Esophagus muscularis mucosa (tissue), 4 donors: ENCODE data around the gene RNFT2. TPM values are rescaled to one million over a fixed set of nuclear protein-coding genes. Genes with fewer than 3 reads are reported as not detected.

ENCODE experiments used
- DNase-seq: peaks from one replicate; pipeline ENCODE4 v3.0.0-alpha.2; 2017; ENCODE audit errors: extremely low spot score
- H3K27ac ChIP-seq, 4 donors: fragments of 200-600 bp; sonication (generic); replicated peaks in 1 of 4; 1 replicate in 3 of 4; 2 replicates in 1 of 4; pipeline ENCODE4 v1.5.1; 2016 to 2019; ENCODE audit warnings: mild to moderate bottlenecking in 1 of 4
- H3K27me3 ChIP-seq, 4 donors: fragments of 200-600 bp; sonication (generic); one replicate each; pipeline versions ENCODE4 v1.5.1 to v1.6.0; 2016 to 2019
- H3K36me3 ChIP-seq, 4 donors: fragments of 200-600 bp; sonication (generic); one replicate each; pipeline ENCODE4 v1.5.1; 2016 to 2019
- H3K4me1 ChIP-seq, 4 donors: fragments of 200-600 bp; sonication (generic); one replicate each; pipeline ENCODE4 v1.5.1; 2016 to 2019
- H3K4me3 ChIP-seq, 4 donors: fragments of 200-600 bp; sonication (generic); 1 replicate in 2 of 4; 2 replicates in 2 of 4; pipeline ENCODE4 v1.5.1; 2016 to 2019; ENCODE audit warnings: mild to moderate bottlenecking in 4 of 4, moderate library complexity in 1 of 4
- H3K9me3 ChIP-seq, 4 donors: fragments of 200-600 bp; sonication (generic); 1 replicate in 3 of 4; 2 replicates in 1 of 4; pipeline ENCODE4 v1.5.1; 2016 to 2019
- CTCF ChIP-seq, 3 experiments: fragments of 200-600 bp in 2 of 3; fragments of 450-650 bp in 1 of 3; sonication (generic) in 2 of 3; IDR thresholded peaks; one replicate each; pipeline ENCODE4 v1.5.1; 2017 to 2019; ENCODE audit warnings: antibody characterized with exemption in 3 of 3, mild to moderate bottlenecking in 2 of 3, moderate library complexity in 1 of 3
- EP300 ChIP-seq: sonication (generic); formaldehyde crosslinking; IDR thresholded peaks from one replicate; pipeline ENCODE4 v1.6.1; 2017; ENCODE audit warnings: antibody characterized with exemption
- POLR2A ChIP-seq: fragments of 450-650 bp; IDR thresholded peaks from one replicate; pipeline ENCODE4 v1.6.1; 2017; ENCODE audit warnings: antibody characterized with exemption, moderate library complexity, mild to moderate bottlenecking, low read depth
- POLR2AphosphoS5 ChIP-seq, 2 donors: sonication (generic); formaldehyde crosslinking; IDR thresholded peaks; one replicate each; pipeline ENCODE4 v1.6.1; 2017; ENCODE audit warnings: antibody characterized with exemption in 2 of 2
- WGBS: methylation state at CpG from one replicate; pipeline ENCODE4 v1.1.5; 2018; 5-methylcytosine and 5-hydroxymethylcytosine counted together
- intact Hi-C: fragments of 100-400 bp; cut with DNase I; formaldehyde crosslinking; loops from one replicate; pipeline ENCODE4 v1.15.1; 2023
- total RNA-seq, 4 donors: library from RNA; depleted of rRNA; stranded (reverse); fragments of >200 nt; gene quantifications; one replicate each; pipeline versions ENCODE4 v1.1.0 to v1.2.1, GENCODE V29; 2016

RNFT2 gene
- total RNA-seq, 4 donors from 2014 or later, result 0.17 to 0.63 (median 0.34) TPM

- Histone ChIP-seq H3K9me3 (no peaks in the 10 kb centered on the region), H3K36me3 (no peaks in the 10 kb centered on the region), H3K27me3 (no peaks in the 10 kb centered on the region), H3K4me3 (no peak overlapping the region), H3K4me1 (no peaks in the 10 kb centered on the region), H3K27ac (no peak overlapping the region)
- no peak for TF ChIP-seq POLR2AphosphoS5 (IDR thresholded peaks at IDR 0.05)
- no peak for TF ChIP-seq POLR2A
- no peak for TF ChIP-seq EP300
- TF ChIP-seq CTCF (IDR thresholded peaks at IDR 0.05), result no peak
- DNase-seq, result no peak
- WGBS, result 86% methylated on average over 10 of the region's 10 CpGs
- intact Hi-C loops, result no loop called here
Observed at GRCh38 chr12:116806845-116807440, 68.8 kb downstream of the RNFT2 start.

DNA sequence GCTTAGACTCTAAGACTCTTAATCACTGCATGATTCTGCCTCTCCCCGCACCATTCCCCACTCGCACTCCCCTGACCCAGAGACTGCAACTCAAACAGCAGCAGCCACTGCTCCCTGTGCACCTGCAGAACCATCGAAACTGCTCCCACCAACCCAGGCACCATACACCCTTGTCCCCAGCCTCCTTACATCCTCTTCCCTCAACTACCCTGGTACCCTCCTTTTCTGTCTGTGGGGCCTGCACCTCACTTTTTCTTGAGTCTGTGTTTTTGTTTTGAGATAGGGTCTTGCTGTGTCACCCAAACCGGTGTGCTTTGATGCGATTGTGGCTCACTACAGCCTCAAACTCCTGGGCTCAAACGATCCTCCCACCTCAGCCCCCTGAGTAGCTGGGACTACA is 69.4 kb downstream of the RNFT2 start:
- Histone ChIP-seq H3K36me3 (no peaks in the 10 kb centered on the region), H3K27ac (no peak overlapping the region), H3K4me3 (no peak overlapping the region), H3K9me3 (no peaks in the 10 kb centered on the region), H3K4me1 (no peaks in the 10 kb centered on the region), H3K27me3 (no peaks in the 10 kb centered on the region)
- TF ChIP-seq EP300, result no peak
- no peak for TF ChIP-seq POLR2A
- TF ChIP-seq CTCF (IDR thresholded peaks at IDR 0.05), result no peak
- no peak for TF ChIP-seq POLR2AphosphoS5 (IDR thresholded peaks at IDR 0.05)
- 95% methylated on average over 6 of the region's 6 CpGs for WGBS
- no peak for DNase-seq
- intact Hi-C loops, result no loop called here

- WGBS, result 74% methylated on average over 18 of the region's 18 CpGs
- DNase-seq, result no peak
Observed at GRCh38 chr12:116808113-116809105, 70.3 kb downstream of the RNFT2 start.

DNA sequence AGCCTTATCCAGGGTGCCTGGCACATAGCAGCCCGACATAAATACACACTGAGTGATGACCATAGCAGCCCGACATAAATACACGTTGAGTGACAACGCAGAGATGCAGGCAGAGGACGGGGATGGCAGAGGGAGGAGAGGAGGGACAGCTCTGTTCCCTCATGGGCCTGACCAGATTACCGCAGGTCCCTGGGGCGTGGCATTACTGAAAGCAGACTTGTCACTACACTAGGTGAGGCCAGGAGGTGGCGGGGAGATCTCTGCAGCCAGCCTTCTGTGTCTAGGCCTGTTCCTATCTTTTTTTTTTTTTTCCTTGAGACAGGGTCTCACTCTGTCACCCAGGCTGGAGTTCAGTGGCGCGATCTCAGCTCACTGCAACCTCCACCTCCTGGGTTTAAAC is 74.1 kb downstream of the RNFT2 start:
- no peak for DNase-seq
- 91% methylated on average over 10 of the region's 10 CpGs for WGBS
- Histone ChIP-seq H3K27me3 (no peaks in the 10 kb centered on the region), H3K36me3 (no peaks in the 10 kb centered on the region), H3K4me1 (no peaks in the 10 kb centered on the region), H3K27ac (no peak overlapping the region), H3K9me3 (no peaks in the 10 kb centered on the region), H3K4me3 (no peak overlapping the region)
- intact Hi-C loops, result loop anchor here (10.0 kb wide), 1 partner anchor 103 kb away; the partner anchor contains the start of gene FBXW8
- TF ChIP-seq CTCF (IDR thresholded peaks at IDR 0.05), result no peak
- TF ChIP-seq EP300, result no peak
- no peak for TF ChIP-seq POLR2AphosphoS5 (IDR thresholded peaks at IDR 0.05)
- TF ChIP-seq POLR2A, result no peak

More at GRCh38 chr12:116808113-116809105, 70.3 kb downstream of the RNFT2 start:
- Histone ChIP-seq H3K4me1 (no peaks in the 10 kb centered on the region), H3K27ac (no peak overlapping the region), H3K9me3 (no peaks in the 10 kb centered on the region), H3K27me3 (no peaks in the 10 kb centered on the region), H3K4me3 (no peak overlapping the region), H3K36me3 (no peaks in the 10 kb centered on the region)
- intact Hi-C loops, result no loop called here
- TF ChIP-seq EP300 (no peak), CTCF (IDR thresholded peaks at IDR 0.05) (no peak), POLR2AphosphoS5 (IDR thresholded peaks at IDR 0.05) (no peak), POLR2A (no peak)
